VCaP (cell line): ENCODE results near the gene HIGD1B.
"Not testable (repeated sequence)": the region's sequence is repeated elsewhere in the genome, so short reads cannot be mapped to it uniquely, and the experiment has no call there.

Source experiments
- H3K27ac ChIP-seq: fragments of 450-650 bp; 2 replicates; pipeline ENCODE4 v1.5.1; 2017
- TF ChIP-seq, protein P1 (sequence below): fragments of 450-650 bp; conservative IDR thresholded peaks from 2 replicates; pipeline ENCODE4 v1.5.1; 2017; ENCODE audit warnings: mild to moderate bottlenecking, moderate library complexity

Gene HIGD1B

GRCh38 chr17:44847586-44847985, at the start of gene HIGD1B:
Gene HIGD1B (plus strand): TSS chr17:44847883. CDS start chr17:44848153, 270 bp downstream.
- TF ChIP-seq, protein P1, sequence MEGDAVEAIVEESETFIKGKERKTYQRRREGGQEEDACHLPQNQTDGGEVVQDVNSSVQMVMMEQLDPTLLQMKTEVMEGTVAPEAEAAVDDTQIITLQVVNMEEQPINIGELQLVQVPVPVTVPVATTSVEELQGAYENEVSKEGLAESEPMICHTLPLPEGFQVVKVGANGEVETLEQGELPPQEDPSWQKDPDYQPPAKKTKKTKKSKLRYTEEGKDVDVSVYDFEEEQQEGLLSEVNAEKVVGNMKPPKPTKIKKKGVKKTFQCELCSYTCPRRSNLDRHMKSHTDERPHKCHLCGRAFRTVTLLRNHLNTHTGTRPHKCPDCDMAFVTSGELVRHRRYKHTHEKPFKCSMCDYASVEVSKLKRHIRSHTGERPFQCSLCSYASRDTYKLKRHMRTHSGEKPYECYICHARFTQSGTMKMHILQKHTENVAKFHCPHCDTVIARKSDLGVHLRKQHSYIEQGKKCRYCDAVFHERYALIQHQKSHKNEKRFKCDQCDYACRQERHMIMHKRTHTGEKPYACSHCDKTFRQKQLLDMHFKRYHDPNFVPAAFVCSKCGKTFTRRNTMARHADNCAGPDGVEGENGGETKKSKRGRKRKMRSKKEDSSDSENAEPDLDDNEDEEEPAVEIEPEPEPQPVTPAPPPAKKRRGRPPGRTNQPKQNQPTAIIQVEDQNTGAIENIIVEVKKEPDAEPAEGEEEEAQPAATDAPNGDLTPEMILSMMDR = no peak
- no peak within 1 kb of the TSS for H3K27ac ChIP-seq

DNA sequence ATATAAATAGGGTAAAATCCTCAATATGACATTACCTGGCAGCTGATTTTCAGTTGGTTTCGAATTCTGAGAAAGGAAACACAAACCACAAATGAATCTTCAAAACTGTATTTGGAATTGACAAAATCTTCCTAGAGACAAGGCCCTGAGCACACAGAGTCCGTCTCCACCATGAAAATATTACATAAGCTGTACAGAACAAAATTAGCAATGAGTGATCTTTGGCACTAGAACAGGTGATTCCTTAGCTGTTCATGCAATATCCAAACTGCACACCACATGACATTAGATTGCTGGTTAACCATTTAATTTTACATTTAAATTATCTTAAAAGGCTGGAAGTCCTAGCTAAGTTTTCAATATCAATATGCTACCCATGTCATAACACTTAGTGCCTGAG, 49.3 kb upstream of the HIGD1B start:
- no peak overlapping the region for H3K27ac ChIP-seq
- TF ChIP-seq, protein P1 = no peak

GRCh38 chr17:44801880-44802279, 45.8 kb upstream of the HIGD1B start:
- TF ChIP-seq, protein P1 = no peak
- no peak overlapping the region for H3K27ac ChIP-seq

DNA sequence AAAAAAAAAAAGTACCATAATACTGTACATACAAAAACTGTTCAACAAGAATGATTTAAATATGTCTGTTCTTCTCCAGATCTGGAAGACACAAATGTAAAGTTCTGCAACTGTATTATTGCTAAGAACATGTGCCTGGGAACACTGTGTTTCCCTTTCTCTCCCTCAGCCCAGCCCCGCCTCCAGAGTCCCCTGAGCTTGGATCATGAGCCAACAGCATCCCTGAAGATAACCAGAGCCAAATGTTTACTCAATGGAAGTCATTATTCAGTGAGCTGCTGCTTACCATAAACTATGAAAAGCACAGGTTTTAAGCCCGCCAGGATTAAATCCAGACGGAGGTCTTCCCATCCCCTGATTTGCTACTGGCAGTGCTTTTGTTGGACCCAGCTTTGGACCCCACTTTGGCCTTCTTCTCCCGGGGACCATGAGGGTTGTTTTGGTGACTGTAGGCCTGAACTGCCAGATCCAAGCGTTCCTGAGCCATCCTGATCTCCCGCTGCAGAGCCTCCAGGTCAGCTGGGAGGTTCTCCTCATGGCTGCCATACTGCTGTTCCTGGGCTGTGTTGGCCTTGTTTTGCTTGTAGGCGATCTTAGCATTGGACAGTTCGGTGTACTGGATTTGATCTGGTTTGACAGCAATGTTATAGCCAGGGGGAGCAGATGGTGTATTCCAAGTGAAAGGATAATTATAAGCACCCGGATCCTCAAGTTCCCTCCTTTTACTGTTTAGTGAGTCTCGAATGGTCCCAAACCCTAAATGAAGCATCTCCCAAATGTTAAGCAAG, 43.2 kb upstream of the HIGD1B start:
- H3K27ac ChIP-seq = no peak overlapping the region
- TF ChIP-seq, protein P1 = no peak

- TF ChIP-seq, protein P1 = no peak
Measured at GRCh38 chr17:44807093-44807816, 40.4 kb upstream of the HIGD1B start.

GRCh38 chr17:44807817-44808155, 39.9 kb upstream of the HIGD1B start:
- H3K27ac ChIP-seq = no peak overlapping the region
- TF ChIP-seq, protein P1 = no peak

More at GRCh38 chr17:44807093-44807816, 40.4 kb upstream of the HIGD1B start:
- no peak overlapping the region for H3K27ac ChIP-seq

DNA sequence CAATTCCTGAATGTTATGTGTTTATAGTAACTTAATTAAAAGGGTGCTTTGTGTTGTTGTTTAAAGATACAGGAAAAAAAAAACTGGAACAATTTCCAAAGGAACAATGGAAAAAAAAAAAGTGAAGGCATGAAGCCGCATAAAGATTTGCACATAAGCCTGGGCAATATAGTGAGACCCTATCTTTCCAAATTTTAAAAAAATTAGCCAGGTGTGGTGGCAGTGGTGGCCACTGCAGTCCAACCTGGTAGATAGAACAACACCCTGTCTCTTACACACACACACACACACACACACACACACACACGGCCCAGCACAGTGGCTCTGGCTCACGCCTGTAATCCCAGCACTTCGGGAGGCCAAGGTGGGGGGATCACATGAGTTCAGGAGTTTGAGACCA, 39.5 kb upstream of the HIGD1B start:
- H3K27ac ChIP-seq = no peak overlapping the region
- TF ChIP-seq, protein P1 = no peak

- H3K27ac ChIP-seq = not testable (repeated sequence)
Measured at GRCh38 chr17:44808656-44809388, 38.9 kb upstream of the HIGD1B start.
